Fibroblast of villous mesenchyme (primary cell): ENCODE results near the gene CSNK1E. TPM values are rescaled to one million over a fixed set of nuclear protein-coding genes. Genes with fewer than 3 reads are reported as not detected.
A peak's percentile ranks its signal among the peaks of the same experiment; 100 is the strongest.

Source experiments
- DNase-seq: peaks from one replicate; pipeline ENCODE4 v3.0.0-alpha.2; 2010; ENCODE audit warnings: low read depth
- H3K4me3 ChIP-seq: 2 replicates; pipeline ENCODE4 v1.5.1; 2011; ENCODE audit warnings: low read depth, mild to moderate bottlenecking, low read length
- total RNA-seq: library from RNA; depleted of rRNA; stranded (reverse); fragments of >200 nt; gene quantifications from 2 replicates; pipeline ENCODE4 v1.2.3, GENCODE V29; 2012
- TF ChIP-seq, protein P1 (sequence below): IDR thresholded peaks from 2 replicates; pipeline ENCODE4 v1.5.1; 2012; ENCODE audit warnings: low read depth, mild to moderate bottlenecking, low read length; ENCODE audit not compliant: insufficient read depth

Gene CSNK1E
- total RNA-seq, 1 donor = 145 TPM

DNA sequence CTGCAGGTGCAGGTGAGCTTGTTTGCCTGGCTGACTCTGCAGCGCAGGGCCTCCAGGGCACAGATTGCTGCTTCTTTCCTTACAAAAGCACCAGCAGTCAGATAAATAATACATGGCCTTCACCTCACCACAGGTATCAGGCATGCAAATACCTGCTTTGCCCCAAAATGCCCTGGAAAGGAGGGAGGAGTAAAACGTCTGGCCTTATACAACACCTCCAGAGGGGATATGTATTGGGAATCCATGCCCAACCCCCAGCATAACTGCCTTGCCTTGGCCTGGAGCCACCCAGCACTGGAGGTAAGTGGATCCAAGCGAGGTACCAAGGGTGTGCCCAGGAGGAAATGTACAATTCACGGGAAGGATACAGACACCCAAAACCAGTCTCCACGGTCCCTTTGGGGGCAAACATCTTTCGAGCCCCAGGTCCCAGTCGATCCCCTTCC is 45.3 kb downstream of the CSNK1E start:
- no peak for DNase-seq
- peak overlapping the region; percentile 90 for H3K4me3 ChIP-seq
- TF ChIP-seq, protein P1, sequence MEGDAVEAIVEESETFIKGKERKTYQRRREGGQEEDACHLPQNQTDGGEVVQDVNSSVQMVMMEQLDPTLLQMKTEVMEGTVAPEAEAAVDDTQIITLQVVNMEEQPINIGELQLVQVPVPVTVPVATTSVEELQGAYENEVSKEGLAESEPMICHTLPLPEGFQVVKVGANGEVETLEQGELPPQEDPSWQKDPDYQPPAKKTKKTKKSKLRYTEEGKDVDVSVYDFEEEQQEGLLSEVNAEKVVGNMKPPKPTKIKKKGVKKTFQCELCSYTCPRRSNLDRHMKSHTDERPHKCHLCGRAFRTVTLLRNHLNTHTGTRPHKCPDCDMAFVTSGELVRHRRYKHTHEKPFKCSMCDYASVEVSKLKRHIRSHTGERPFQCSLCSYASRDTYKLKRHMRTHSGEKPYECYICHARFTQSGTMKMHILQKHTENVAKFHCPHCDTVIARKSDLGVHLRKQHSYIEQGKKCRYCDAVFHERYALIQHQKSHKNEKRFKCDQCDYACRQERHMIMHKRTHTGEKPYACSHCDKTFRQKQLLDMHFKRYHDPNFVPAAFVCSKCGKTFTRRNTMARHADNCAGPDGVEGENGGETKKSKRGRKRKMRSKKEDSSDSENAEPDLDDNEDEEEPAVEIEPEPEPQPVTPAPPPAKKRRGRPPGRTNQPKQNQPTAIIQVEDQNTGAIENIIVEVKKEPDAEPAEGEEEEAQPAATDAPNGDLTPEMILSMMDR = no peak

DNA sequence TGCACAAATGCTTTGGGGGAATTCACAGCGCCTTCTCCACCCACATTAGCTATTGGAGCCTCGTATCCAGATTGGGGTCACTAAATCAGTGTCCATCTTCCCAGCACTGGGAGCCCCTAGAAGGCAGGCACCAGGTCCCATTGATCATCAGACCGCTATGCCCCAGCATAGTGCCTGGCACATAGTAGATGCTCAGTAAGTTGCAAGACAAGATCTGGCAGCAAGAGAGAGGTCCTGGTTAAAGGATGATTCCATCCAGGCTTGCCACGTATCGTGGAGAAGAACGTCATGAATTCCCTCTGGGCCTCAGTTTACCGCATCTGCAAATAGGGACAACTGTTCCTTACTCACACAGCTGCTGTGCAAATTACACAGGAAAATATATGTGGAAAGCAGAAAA is 46.1 kb downstream of the CSNK1E start:
- TF ChIP-seq, protein P1 = no peak
- H3K4me3 ChIP-seq = peak overlapping the region; percentile 90
- no peak for DNase-seq

DNA sequence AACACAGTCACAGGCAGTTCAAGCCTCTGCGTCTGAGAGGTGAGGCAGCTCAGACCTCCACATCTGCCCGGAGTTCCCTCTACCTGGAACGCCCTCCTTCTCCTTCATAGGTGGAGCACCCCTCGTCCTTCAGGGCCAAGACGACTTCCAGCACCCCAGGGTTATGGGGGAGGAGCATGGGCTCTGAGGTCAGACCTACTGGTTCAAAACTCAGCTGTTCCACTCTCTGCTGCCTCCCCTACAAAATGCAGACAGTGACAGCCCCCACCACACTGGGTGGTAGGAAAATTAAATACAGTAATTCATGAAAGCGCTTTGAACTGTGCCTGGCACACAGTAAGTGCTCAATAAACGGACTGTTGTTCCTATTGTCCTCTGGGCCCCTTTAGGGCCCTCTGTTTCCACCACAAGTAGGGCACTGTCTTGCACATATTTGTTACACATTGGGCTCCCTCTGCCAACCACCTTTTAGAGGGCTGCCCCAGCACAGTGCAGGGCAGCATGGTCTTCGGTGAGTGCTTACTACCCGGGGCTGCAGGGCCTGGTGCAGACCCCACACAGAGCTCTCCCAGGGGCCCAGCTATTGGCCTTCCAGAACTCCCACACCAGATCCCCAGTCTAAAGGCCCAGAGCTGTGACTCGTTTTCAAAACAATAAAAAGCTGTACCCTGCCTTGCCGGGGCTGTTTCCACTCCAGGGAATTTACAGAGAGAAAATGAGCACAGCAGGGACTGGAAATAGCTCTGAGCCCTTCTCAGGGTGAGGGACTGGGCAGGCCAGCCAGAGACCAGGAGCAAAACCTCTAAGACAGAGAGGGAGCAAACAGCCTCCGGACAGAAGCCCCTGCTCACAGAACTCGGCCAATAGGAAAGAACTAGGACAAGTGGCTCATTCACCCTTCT is 46.9 kb downstream of the CSNK1E start:
- TF ChIP-seq, protein P1 = no peak
- peak overlapping the region; percentile 29 for H3K4me3 ChIP-seq
- DNase-seq = peak; percentile 48

DNA sequence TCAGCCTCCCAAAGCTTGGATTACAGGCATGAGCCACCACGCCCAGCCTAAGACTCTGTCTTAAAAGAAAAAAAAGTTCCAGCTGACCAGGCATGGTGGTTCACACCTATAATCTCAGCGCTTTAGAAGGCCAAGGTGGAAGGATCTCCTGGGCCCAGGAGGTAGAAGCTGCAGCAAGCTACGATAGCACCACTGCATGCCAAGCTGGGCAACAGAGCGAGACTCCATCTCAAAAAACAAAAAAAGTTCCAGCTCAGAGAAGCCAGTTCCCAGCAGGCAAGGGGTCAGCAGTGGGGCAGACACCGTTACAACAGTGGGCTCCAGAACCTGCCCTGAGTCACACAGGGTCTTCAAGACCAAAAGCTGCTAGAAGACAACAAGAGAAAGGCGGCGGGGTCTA is 47.8 kb downstream of the CSNK1E start:
- no peak overlapping the region for H3K4me3 ChIP-seq
- DNase-seq = no peak
- TF ChIP-seq, protein P1 = no peak

DNA sequence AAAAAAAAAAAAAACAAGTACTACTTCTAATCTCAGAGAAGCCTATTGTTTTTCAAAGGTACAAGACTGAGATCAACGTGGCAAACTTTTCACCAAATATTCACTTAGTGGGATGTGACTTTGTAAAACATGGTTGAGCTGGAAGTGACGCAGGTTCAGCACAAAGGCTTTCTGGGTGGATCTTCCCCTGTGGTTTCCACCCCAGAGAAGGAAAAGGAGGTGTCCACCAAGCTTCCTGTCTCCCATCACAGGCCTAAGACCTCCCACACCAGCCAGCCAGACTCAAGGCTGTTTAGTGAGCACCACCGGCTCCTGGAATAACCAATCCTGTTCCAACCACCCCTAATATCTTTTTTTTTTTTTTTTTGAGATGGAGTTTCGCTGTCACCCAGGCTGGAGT is 50.1 kb downstream of the CSNK1E start:
- peak; percentile 74 for DNase-seq
- TF ChIP-seq, protein P1 = no peak
- no peak overlapping the region for H3K4me3 ChIP-seq

DNA sequence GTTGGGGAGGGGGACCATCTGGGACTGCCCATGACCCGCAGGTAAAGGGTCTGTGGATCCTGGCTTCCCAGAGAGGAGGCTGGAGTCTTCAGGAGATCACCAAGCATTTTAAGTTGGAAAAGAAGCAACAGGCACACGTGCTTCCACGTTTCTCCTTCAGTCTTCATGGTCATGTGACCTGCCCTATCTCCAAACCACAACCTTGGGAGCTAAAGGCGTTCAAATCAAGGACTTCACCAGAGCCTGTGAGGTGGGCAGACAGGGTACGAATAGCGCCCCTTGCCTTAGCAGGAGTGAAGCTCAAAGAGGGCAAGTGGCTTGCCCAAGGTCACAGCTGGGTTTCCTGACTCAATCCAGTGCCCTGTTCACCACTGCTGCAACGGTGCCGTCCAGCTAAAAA is 51.1 kb downstream of the CSNK1E start:
- H3K4me3 ChIP-seq = no peak overlapping the region
- TF ChIP-seq, protein P1 = no peak
- DNase-seq = peak; percentile 77

DNA sequence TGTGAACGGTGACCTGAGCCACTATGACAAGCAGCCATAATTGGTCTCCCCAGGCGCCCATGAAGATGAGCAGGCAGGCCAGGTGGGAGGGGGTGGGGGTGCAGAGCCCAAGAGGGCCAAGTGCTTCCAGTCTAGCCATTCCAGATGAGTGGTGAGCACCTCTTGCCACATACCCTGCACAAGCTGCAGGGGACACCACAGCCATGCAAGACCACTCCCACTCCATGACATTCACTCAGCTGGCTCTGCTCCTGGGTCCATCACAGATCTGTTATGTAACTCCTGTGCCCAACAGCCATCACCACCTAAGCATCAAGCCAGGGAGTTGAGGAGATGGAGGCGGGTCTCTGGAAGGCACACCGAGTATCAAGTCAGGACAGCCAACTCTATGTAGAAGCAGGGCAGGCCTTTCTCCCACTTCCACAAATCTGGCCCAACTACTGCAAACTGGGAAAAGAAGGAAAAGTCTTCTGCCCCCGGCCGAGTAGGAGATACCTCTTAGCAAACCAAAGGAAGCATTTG is 52.9 kb downstream of the CSNK1E start:
- DNase-seq = no peak
- TF ChIP-seq, protein P1 = no peak
- no peak overlapping the region for H3K4me3 ChIP-seq
